ENCODE measurements around the gene S100G. TPM values are rescaled to one million over a fixed set of nuclear protein-coding genes. Genes with fewer than 3 reads are reported as not detected.
"Not testable (repeated sequence)": the region's sequence is repeated elsewhere in the genome, so short reads cannot be mapped to it uniquely, and the experiment has no call there.

The S100G gene
- total and polyA plus RNA-seq, 2 donors (not counting 3 experiments of a cell fraction or from before 2014, with no cell fraction given), result not detected

- CTCF ChIA-PET, result interaction anchor here (0.7 kb wide), 1 partner anchor 54 kb away, joined by 3 read pairs; no protein-coding TSS in a partner anchor
- peak; percentile 72 for TF ChIP-seq FOS (IDR thresholded peaks at IDR 0.05; ENCODE audit: borderline replicate concordance, insufficient read depth, low read length)
- no peak for TF ChIP-seq MAX (IDR thresholded peaks at IDR 0.05; ENCODE audit: insufficient read depth, insufficient read length)
- peak; percentile 44 for TF ChIP-seq JUN (IDR thresholded peaks at IDR 0.05; ENCODE audit: borderline replicate concordance, insufficient read depth, insufficient read length, low read depth)
- TF ChIP-seq POLR2AphosphoS5 (IDR thresholded peaks at IDR 0.05; ENCODE audit: insufficient read depth, low read depth, low read length), result no peak
- no peak for TF ChIP-seq EZH2 (IDR thresholded peaks at IDR 0.05; ENCODE audit: borderline replicate concordance, low read depth, low read length, severe bottlenecking)
- no peak for TF ChIP-seq MYC (IDR thresholded peaks at IDR 0.05; ENCODE audit: low read depth, low read length)
- no peak for TF ChIP-seq POLR2A (IDR thresholded peaks at IDR 0.05; ENCODE audit: low read depth, low read length)
- peak; percentile 55 for TF ChIP-seq GATA2 (IDR thresholded peaks at IDR 0.05; ENCODE audit: insufficient read depth, insufficient read length, low read depth, low read length)
- TF ChIP-seq CTCF (IDR thresholded peaks at IDR 0.05; ENCODE audit: extremely low read depth in 1 of 2, insufficient read depth in 1 of 2, low read depth in 1 of 2, low read length in 2 of 2), result no peak
These were observed 39.8 kb upstream of the S100G start for GRCh38 chrX:16610121-16610621.

GRCh38 chrX:16610654-16611053 lies 39.3 kb upstream of the S100G start:
- FAIRE-seq; H4K20me1 ChIP-seq (replicated peaks; ENCODE audit: control insufficient read depth, extremely low read depth, insufficient read depth, low read length); H3K36me3 ChIP-seq (ENCODE audit: control insufficient read depth in 2 of 2, extremely low read depth in 1 of 2, insufficient read depth in 2 of 2, low read length in 2 of 2); H3K4me1 ChIP-seq (ENCODE audit: control insufficient read depth, extremely low read depth, insufficient read depth, low read length); H3K4me3 ChIP-seq (replicated peaks in 1 of 3; ENCODE audit: insufficient read depth in 1 of 3, low read depth in 1 of 3, low read length in 3 of 3); H3K4me2 ChIP-seq (ENCODE audit: insufficient read depth, low read length); H3K9me3 ChIP-seq (replicated peaks; ENCODE audit: control insufficient read depth, insufficient read depth, low read length); H3K79me2 ChIP-seq (ENCODE audit: control insufficient read depth, insufficient read depth, low read length); POLR2A ChIA-PET; H3K9ac ChIP-seq (replicated peaks; ENCODE audit: extremely low read depth, insufficient read depth, low read length); DNase-seq (ENCODE audit: low read depth, low spot score); H3K9me1 ChIP-seq (replicated peaks; ENCODE audit: control insufficient read depth, extremely low read depth, insufficient read depth, low read length); H2AFZ ChIP-seq (ENCODE audit: low read depth, low read length); intact Hi-C loops (cut with micrococcal nuclease); BruUV-seq (replicated peaks); H3K27me3 ChIP-seq (ENCODE audit: control insufficient read depth in 2 of 2, insufficient read depth in 2 of 2, low read length in 2 of 2); dilution Hi-C loops (cut with MboI; ENCODE audit: extremely low pct_ligation_motif_present, low sequenced_read_pairs): not testable (repeated sequence)
- CTCF ChIA-PET, result interaction anchor here (0.7 kb wide), 1 partner anchor 54 kb away, joined by 3 read pairs; no protein-coding TSS in a partner anchor
- peak overlapping the region; percentile 11 for H3K27ac ChIP-seq (ENCODE audit: insufficient read depth, low read depth, low read length)

More at GRCh38 chrX:16610121-16610621, 39.8 kb upstream of the S100G start:
- Histone ChIP-seq H3K9ac (replicated peaks; ENCODE audit: extremely low read depth, insufficient read depth, low read length) (no peak overlapping the region), H2AFZ (ENCODE audit: low read depth, low read length) (no peak overlapping the region), H3K27ac (ENCODE audit: insufficient read depth, low read depth, low read length) (peak overlapping the region; percentile 46), H3K9me3 (replicated peaks; ENCODE audit: control insufficient read depth, insufficient read depth, low read length) (no peaks in the 10 kb centered on the region), H4K20me1 (replicated peaks; ENCODE audit: control insufficient read depth, extremely low read depth, insufficient read depth, low read length) (no peaks in the 10 kb centered on the region), H3K9me1 (replicated peaks; ENCODE audit: control insufficient read depth, extremely low read depth, insufficient read depth, low read length) (no peaks in the 10 kb centered on the region), H3K27me3 (ENCODE audit: control insufficient read depth in 2 of 2, insufficient read depth in 2 of 2, low read length in 2 of 2) (no peaks in the 10 kb centered on the region), H3K79me2 (ENCODE audit: control insufficient read depth, insufficient read depth, low read length) (no peaks in the 10 kb centered on the region), H3K4me3 (replicated peaks in 1 of 3; ENCODE audit: insufficient read depth in 1 of 3, low read depth in 1 of 3, low read length in 3 of 3) (no peak overlapping the region), H3K4me2 (ENCODE audit: insufficient read depth, low read length) (peak overlapping the region; percentile 24), H3K36me3 (ENCODE audit: control insufficient read depth in 2 of 2, extremely low read depth in 1 of 2, insufficient read depth in 2 of 2, low read length in 2 of 2) (no peaks in the 10 kb centered on the region), H3K4me1 (ENCODE audit: control insufficient read depth, extremely low read depth, insufficient read depth, low read length) (peaks cover 7% of the 10 kb centered on the region)
- intact Hi-C loops (cut with micrococcal nuclease) (no loop called here), dilution Hi-C loops (cut with MboI; ENCODE audit: extremely low pct_ligation_motif_present, low sequenced_read_pairs) (no loop called here)
- FAIRE-seq (peak; percentile 93), DNase-seq (ENCODE audit: low read depth, low spot score) (peak; percentile 64)
- no TSS peak for BruUV-seq (replicated peaks)
- POLR2A ChIA-PET, result no interaction called here
